Esophagus squamous epithelium (tissue), 4 donors: ENCODE measurements around the gene PGC.

Experiments used
- POLR2A ChIP-seq, 4 donors: fragments of 450-650 bp; IDR thresholded peaks; one replicate each; pipeline ENCODE4 v1.6.1; 2017; ENCODE audit warnings: antibody characterized with exemption in 4 of 4, mild to moderate bottlenecking in 4 of 4, moderate library complexity in 3 of 4
- TF ChIP-seq, protein P1 (sequence below), 6 experiments: fragments of 450-650 bp in 4 of 6; fragments of 200-600 bp in 2 of 6; sonication (generic) in 2 of 6; IDR thresholded peaks; one replicate each; pipeline ENCODE4 v1.5.1; 2016 to 2019; ENCODE audit warnings: antibody characterized with exemption in 6 of 6, mild to moderate bottlenecking in 4 of 6, moderate library complexity in 4 of 6

DNA sequence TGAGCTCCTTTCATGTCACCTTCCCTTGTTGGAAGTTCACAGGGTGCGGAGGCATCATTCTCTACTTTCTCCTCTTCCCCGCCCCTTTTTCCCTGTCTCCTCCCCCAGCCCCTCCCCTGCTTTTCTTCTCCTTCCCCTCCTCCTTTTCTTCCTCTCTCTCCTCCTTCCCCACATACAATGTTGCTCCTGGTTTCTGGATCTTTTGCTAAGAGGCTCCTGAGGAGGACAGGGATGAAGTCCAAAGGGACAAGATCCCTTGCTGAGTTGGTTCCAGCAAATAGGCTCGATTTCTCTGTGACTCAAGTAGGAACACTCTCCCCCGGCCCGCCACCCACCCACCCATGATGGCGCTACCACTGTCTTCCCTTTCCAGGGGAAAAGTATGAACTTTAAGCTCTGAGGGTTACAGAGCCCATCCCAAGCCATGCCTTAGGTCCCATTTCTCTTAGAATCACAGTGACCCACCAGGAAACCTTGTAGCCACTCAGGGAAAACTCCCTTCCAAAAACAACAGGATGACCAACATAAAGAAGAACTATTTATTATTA lies 10.9 kb downstream of the PGC start:
- TF ChIP-seq, protein P1, sequence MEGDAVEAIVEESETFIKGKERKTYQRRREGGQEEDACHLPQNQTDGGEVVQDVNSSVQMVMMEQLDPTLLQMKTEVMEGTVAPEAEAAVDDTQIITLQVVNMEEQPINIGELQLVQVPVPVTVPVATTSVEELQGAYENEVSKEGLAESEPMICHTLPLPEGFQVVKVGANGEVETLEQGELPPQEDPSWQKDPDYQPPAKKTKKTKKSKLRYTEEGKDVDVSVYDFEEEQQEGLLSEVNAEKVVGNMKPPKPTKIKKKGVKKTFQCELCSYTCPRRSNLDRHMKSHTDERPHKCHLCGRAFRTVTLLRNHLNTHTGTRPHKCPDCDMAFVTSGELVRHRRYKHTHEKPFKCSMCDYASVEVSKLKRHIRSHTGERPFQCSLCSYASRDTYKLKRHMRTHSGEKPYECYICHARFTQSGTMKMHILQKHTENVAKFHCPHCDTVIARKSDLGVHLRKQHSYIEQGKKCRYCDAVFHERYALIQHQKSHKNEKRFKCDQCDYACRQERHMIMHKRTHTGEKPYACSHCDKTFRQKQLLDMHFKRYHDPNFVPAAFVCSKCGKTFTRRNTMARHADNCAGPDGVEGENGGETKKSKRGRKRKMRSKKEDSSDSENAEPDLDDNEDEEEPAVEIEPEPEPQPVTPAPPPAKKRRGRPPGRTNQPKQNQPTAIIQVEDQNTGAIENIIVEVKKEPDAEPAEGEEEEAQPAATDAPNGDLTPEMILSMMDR (IDR thresholded peaks at IDR 0.05), result no peak
- no peak for TF ChIP-seq POLR2A (IDR thresholded peaks at IDR 0.05)
